ENCODE measurements around the gene SMCR8. TPM values are rescaled to one million over a fixed set of nuclear protein-coding genes. Genes with fewer than 3 reads are reported as not detected.

Gene SMCR8
- polyA plus RNA-seq, 6 donors from 2014 or later, result 2.8 to 9.2 (median 5.9) TPM

Other genes with a start within 250 kb of the SMCR8 start
- gene DRG2, start 227.3 kb upstream of the SMCR8 start, polyA plus RNA-seq (ENCODE audit: low read depth in 6 of 6), result 10 to 100 TPM; 36.1 to 70.4 (median 41.8) TPM
- 1 to 10 TPM in 2 of 6 donors, under 1 TPM in 4; 0.43 to 2.0 (median 0.65) TPM for gene MYO15A, start 206.5 kb upstream of the SMCR8 start, polyA plus RNA-seq (ENCODE audit: low read depth in 6 of 6)
- 100 to 1,000 TPM; 124 to 169 (median 146) TPM for gene ALKBH5, start 131.5 kb upstream of the SMCR8 start, polyA plus RNA-seq (ENCODE audit: low read depth in 6 of 6)
- 1 to 10 TPM in 2 of 6 donors, under 1 TPM in 3, not detected in 1; 0.38 to 1.4 (median 0.86) TPM for gene LLGL1, start 89.7 kb upstream of the SMCR8 start, polyA plus RNA-seq (ENCODE audit: low read depth in 6 of 6)
- 100 to 1,000 TPM in 3 of 6 donors, 10 to 100 TPM in 3; 80.0 to 169 (median 98.4) TPM for gene FLII, start 56.6 kb upstream of the SMCR8 start, polyA plus RNA-seq (ENCODE audit: low read depth in 6 of 6)
- 10 to 100 TPM in 3 of 6 donors, 1 to 10 TPM in 3; 3.2 to 13.8 (median 9.9) TPM for gene MIEF2, start 54.6 kb upstream of the SMCR8 start, polyA plus RNA-seq (ENCODE audit: low read depth in 6 of 6)
- gene TOP3A, start 299 bp upstream of the SMCR8 start, polyA plus RNA-seq (ENCODE audit: low read depth in 6 of 6), result 10 to 100 TPM in 5 of 6 donors, 1 to 10 TPM in 1; 5.2 to 20.1 (median 14.6) TPM
- gene SHMT1, start 48.3 kb downstream of the SMCR8 start, polyA plus RNA-seq (ENCODE audit: low read depth in 6 of 6), result 10 to 100 TPM in 5 of 6 donors, 1 to 10 TPM in 1; 9.1 to 18.0 (median 15.8) TPM
- not detected for gene EVPLL, start 62.5 kb downstream of the SMCR8 start, polyA plus RNA-seq (ENCODE audit: low read depth in 6 of 6)
- gene LGALS9C, start 161.5 kb downstream of the SMCR8 start, polyA plus RNA-seq (ENCODE audit: low read depth in 6 of 6), result not detected

All from naive B cell (primary cell).